Measurements from ENCODE around the gene DEGS1.
"Not testable (repeated sequence)": the region's sequence is repeated elsewhere in the genome, so short reads cannot be mapped to it uniquely, and the experiment has no call there.

Gene DEGS1

GRCh38 chr1:224180783-224181452 lies 2.1 kb upstream of the DEGS1 start:
- no peak for DNase-seq (ENCODE audit: low spot score)

GRCh38 chr1:224181453-224181810 lies 1.6 kb upstream of the DEGS1 start:
- DNase-seq (ENCODE audit: low spot score): no peak

- no peak for DNase-seq (ENCODE audit: low spot score)
These were observed 779 bp upstream of the DEGS1 start for GRCh38 chr1:224182057-224182865.

GRCh38 chr1:224183591-224184312 lies 712 bp downstream of the DEGS1 start:
- DNase-seq (ENCODE audit: low spot score): peak; percentile 63

- no peak for DNase-seq (ENCODE audit: low spot score)
These were observed 2.2 kb downstream of the DEGS1 start for GRCh38 chr1:224185208-224185607.

GRCh38 chr1:224188286-224188685 lies 5.2 kb downstream of the DEGS1 start:
- DNase-seq (ENCODE audit: low spot score): no peak

GRCh38 chr1:224189561-224189960 lies 6.5 kb downstream of the DEGS1 start:
- DNase-seq (ENCODE audit: low spot score): no peak

GRCh38 chr1:224192082-224192788 lies 9.2 kb downstream of the DEGS1 start:
- no peak for DNase-seq (ENCODE audit: low spot score)

GRCh38 chr1:224193319-224193966 lies 10.4 kb downstream of the DEGS1 start:
- DNase-seq (ENCODE audit: low spot score): no peak

- no peak for DNase-seq (ENCODE audit: low spot score)
These were observed 14.0 kb downstream of the DEGS1 start for GRCh38 chr1:224196813-224197600.

- DNase-seq (ENCODE audit: low spot score): no peak
These were observed 15.5 kb downstream of the DEGS1 start for GRCh38 chr1:224198572-224198971.

GRCh38 chr1:224199679-224200078 lies 16.6 kb downstream of the DEGS1 start:
- DNase-seq (ENCODE audit: low spot score): no peak

GRCh38 chr1:224201383-224201782 lies 18.3 kb downstream of the DEGS1 start:
- peak; percentile 13 for DNase-seq (ENCODE audit: low spot score)

- no peak for DNase-seq (ENCODE audit: low spot score)
These were observed 18.8 kb downstream of the DEGS1 start for GRCh38 chr1:224201853-224202252.

- peak; percentile 62 for DNase-seq (ENCODE audit: low spot score)
These were observed 20.4 kb downstream of the DEGS1 start for GRCh38 chr1:224203243-224204016.

GRCh38 chr1:224205438-224205840 lies 22.4 kb downstream of the DEGS1 start:
- peak; percentile 59 for DNase-seq (ENCODE audit: low spot score)

GRCh38 chr1:224205931-224206538 lies 23.0 kb downstream of the DEGS1 start:
- not testable (repeated sequence) for DNase-seq (ENCODE audit: low spot score)

GRCh38 chr1:224211206-224211962 lies 28.3 kb downstream of the DEGS1 start:
- peak; percentile 26 for DNase-seq (ENCODE audit: low spot score)

- no peak for DNase-seq (ENCODE audit: low spot score)
These were observed 29.6 kb downstream of the DEGS1 start for GRCh38 chr1:224212618-224213061.

Data from AG08395 (cell line).